Midbrain (tissue), 1 donor: ENCODE measurements around the gene HCAR2.
"Not testable (repeated sequence)": the region's sequence is repeated elsewhere in the genome, so short reads cannot be mapped to it uniquely, and the experiment has no call there.

Source experiments
- DNase-seq: peaks from one replicate; lab custom pipeline; 2025; lab: John Stamatoyannopoulos, UW

The HCAR2 gene

GRCh38 chr12:122716658-122717057 is 13.5 kb upstream of the HCAR2 start, which contains the start of gene HCAR3:
Gene HCAR3, minus strand, starts transcription at chr12:122716811. Its CDS starts 74 bp downstream, at chr12:122716737.
- not testable (repeated sequence) for DNase-seq

GRCh38 chr12:122715211-122715610 is 12.1 kb upstream of the HCAR2 start:
- not testable (repeated sequence) for DNase-seq

DNA sequence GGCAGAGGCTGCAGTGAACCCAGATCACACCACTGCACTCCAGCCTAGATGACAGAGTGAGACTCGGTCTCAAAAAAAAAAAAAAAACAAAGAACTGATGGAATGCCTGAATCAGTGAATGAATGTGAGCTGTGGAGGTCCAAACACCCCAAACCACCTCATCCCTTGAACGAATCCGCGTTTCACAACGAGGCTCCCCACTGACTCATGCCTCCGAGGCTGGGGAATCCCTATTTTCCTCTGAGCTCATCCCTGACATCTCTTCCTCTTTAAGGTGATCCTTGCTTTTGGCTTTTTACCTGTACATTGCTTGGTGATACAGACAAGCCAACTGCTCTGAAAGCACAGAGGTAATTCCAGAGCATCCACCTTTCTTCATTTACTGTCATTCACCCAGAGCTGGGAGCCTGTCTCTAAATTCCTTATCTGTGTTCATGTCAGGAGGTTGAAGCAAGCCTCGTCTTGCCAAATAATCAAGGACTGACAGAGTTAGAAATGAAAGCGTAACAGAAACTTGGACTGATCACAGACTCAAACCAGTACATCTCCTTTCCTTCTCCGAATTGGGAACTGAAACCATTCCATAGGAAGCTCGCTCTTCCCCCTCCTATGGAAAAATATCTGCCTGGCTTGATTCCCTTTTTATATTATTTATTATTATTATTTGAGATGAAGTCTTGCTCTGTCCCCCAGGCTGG is 10.5 kb upstream of the HCAR2 start:
- DNase-seq, result not testable (repeated sequence)

DNA sequence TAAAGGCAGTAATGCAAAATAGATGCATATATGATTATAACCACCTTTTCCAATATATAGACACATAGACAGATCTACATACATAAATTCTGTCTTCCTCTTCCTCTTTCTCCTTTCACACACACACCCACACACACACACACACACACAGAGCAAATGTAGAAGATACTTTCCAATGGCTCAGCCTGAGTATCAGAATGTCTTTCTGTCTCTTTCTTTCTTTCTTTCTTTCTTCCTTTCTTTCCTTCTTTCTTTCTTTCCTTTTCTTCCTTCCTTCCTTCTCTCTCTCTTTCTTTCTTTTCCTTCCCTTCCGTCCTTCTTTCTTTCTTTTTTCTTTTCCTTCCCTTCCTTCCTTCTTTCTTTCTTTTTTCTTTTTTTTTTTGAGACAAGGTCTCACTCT is 8.1 kb upstream of the HCAR2 start:
- not testable (repeated sequence) for DNase-seq

DNA sequence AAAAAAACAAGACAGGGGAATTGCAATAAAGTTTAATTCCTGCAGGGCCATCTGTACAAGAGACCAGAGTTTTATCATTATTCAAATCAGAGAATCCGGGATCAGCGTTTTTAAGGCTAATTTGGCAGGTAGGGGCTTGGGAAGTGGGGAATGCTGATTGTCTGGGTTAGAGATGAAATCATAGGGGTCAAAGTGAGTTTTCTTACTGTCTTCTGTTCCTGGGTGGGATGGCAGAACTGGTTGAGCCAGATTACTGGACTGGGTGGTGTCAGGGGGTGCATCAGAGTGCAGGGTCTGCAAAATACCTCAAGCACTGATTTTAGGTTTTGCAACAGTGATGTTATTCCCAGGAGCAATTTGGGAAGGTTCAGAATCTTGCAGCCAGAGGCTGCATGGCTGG is 7.2 kb upstream of the HCAR2 start:
- DNase-seq, result not testable (repeated sequence)

DNA sequence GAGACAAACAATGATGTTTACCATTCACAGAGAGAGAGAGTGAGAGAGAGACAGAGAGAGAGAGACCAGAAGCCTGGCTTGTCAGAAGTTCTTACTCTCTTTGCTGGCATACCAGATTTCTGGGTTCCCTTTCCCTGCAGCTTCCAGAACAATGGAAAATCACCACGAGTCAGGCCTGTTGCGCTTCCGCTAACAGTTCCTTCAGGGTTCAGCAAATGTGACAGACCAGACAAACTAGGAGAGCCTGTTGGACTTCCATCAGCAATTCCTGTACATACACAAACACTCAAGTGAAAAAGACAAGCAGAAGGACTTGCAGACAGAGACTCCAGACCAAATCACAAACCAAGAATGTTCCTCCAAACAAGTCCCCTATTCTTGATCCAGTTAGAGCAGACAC is 6.1 kb upstream of the HCAR2 start:
- not testable (repeated sequence) for DNase-seq

GRCh38 chr12:122703841-122704240 is 684 bp upstream of the HCAR2 start:
- DNase-seq, result not testable (repeated sequence)

GRCh38 chr12:122701481-122701880 is 1.7 kb downstream of the HCAR2 start:
- DNase-seq, result not testable (repeated sequence)

- DNase-seq, result not testable (repeated sequence)
Measured at GRCh38 chr12:122700038-122700710, 3.0 kb downstream of the HCAR2 start.

DNA sequence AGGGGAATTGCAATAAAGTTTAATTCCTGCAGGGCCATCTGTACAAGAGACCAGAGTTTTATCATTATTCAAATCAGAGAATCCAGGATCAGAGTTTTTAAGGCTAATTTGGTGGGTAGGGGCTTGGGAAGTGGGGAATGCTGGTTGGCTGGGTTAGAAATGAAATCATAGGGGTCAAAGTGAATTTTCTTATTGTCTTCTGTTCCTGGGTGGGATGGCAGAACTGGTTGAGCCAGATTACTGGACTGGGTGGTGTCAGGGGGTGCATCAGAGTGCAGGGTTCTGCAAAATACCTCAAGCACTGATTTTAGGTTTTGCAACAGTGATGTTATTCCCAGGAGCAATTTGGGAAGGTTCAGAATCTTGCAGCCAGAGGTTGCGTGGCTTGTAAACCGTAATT is 6.2 kb downstream of the HCAR2 start:
- DNase-seq, result not testable (repeated sequence)

DNA sequence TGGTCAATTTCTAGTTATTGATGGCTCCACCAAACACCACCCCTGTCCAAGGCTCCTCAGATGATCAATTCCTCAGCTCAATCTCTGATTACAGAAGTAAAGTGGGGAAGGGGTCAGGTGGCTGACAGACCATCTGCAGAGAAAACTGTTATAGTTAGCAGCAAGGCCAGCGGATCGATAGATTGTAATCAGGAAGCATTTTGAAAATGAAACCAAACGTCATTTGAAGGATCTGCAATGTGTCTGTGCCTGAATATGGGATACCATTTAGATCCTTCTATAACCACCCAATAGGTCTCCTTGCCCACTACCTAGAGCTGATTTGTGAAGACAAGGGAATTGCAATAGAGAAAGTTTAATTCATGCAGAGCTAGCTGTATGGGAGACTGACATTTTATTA is 11.6 kb downstream of the HCAR2 start:
- no peak for DNase-seq

GRCh38 chr12:122688291-122688690 is 14.9 kb downstream of the HCAR2 start:
- no peak for DNase-seq

GRCh38 chr12:122687086-122687485 is 16.1 kb downstream of the HCAR2 start:
- DNase-seq, result no peak

- DNase-seq, result no peak
Measured at GRCh38 chr12:122686538-122686937, 16.6 kb downstream of the HCAR2 start.

DNA sequence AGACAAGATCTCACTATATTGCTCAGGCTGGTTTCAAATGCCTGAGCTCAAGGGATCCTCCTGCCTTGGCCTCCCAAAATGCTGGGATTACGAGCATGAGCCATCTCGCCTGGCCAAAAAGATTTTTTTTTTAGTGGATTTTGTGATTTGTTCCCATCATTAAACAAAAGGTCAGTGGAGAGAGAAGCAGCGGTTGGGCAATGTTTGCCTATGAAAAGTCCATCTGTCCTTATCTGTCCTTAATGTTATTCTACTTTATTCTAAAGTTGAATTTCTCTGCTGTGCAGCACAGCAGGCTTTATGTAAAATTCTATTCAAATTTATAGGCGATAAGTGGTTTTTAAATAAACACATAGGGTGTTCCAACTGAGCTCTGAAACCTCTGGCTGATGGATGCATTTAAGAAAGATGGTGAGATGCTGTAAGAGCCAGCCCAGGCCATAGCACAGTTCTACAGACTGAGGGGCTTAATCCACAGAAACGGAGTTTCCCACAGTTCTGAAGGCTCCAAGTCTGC is 18.8 kb downstream of the HCAR2 start:
- DNase-seq, result no peak

GRCh38 chr12:122681814-122682213 is 21.3 kb downstream of the HCAR2 start:
- peak; percentile 4 for DNase-seq

GRCh38 chr12:122680989-122681388 is 22.2 kb downstream of the HCAR2 start:
- not testable (repeated sequence) for DNase-seq

- not testable (repeated sequence) for DNase-seq
Measured at GRCh38 chr12:122676781-122677180, 26.4 kb downstream of the HCAR2 start.

- DNase-seq, result not testable (repeated sequence)
Measured at GRCh38 chr12:122676015-122676414, 27.1 kb downstream of the HCAR2 start.

GRCh38 chr12:122672515-122672914 is 30.6 kb downstream of the HCAR2 start:
- no peak for DNase-seq

DNA sequence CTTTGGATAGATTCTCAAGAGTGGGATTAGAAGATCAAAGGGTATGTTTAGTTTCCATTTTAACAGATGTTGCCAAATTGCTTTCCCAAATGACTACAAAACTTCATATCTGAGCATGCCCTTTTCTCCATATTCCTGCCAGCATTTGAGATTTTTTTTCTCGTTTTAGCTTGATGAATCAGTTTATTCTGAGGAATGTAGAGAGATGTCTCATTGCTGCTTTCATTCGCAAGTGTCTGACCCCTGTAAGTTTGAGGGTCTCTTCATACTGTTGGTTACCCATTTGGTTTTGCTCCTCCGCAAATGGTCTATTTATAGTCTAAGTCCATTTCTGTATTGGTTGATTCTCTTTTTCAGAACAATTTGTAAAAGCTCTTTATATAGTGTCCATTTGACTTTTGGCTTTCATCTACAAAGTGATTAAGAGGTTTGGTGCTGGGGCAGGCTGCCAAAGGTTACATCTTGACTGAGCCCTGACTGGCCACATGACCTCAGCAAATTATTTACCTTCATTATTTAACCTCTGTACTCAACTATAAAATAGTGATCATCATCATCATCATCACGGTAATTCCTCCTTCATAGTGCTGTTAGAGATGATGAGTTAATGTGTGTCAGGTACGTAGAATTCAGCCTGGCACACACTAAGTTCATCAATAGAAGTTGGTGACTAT is 33.6 kb downstream of the HCAR2 start:
- no peak for DNase-seq

DNA sequence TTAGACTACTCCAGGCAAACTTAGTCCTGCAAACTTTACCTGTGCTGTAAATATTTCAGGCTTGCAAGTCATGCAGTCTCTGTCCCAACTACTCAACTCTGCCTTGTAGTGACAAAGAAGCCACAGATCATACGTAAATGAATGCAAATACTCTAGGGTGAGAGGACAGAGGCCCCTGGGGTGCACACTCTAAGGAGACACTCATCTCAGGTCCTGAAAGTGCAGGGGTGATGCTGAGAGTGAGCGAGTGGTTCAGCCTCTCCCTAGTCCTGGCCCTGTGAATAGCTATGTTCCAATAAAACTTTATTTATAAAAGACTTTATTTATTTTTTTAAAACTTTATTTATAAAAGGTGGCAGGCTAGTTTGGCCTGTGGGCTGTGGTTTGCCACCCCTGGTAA is 34.9 kb downstream of the HCAR2 start:
- no peak for DNase-seq

DNA sequence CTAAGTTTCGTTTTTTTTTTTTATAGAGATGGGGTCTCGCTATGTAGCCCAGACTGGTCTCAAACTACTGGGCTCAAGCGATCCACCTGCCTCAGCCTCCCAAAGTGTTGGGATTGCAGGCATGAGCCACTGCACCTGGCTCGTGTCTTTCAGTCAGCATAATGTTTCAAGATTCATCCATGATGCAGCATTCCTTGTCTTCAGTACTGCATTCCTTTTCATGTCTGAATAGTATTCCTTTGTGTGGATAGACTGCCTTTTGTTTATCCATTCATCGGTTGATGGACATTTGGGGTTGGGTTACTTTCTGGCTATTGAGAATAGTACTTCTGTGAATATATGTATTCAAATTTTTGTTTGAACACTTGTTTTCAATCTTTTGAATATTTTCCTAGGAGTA is 37.4 kb downstream of the HCAR2 start:
- no peak for DNase-seq
